Endometrial microvascular endothelial cells (primary cell): ENCODE results near the gene MCHR1. TPM values are rescaled to one million over a fixed set of nuclear protein-coding genes. Genes with fewer than 3 reads are reported as not detected.
"Not testable (repeated sequence)": the region's sequence is repeated elsewhere in the genome, so short reads cannot be mapped to it uniquely, and the experiment has no call there.

Experiments
- in situ Hi-C: cut with HindIII; loops from 2 replicates; pipeline ENCODE4 v1.10.0; 2017; ENCODE audit warnings: low sequenced_read_pairs, low pct_unique_long_range_greater_than_20kb; ENCODE audit errors: inconsistent ontology term
- total RNA-seq: library from RNA; depleted of rRNA; stranded (reverse); fragments of >200 nt; gene quantifications from one replicate; pipeline ENCODE4 v1.2.3, GENCODE V29; 2015; ENCODE audit errors: inconsistent ontology term

The MCHR1 gene
- total RNA-seq, 1 donor from 2014 or later: not detected

DNA sequence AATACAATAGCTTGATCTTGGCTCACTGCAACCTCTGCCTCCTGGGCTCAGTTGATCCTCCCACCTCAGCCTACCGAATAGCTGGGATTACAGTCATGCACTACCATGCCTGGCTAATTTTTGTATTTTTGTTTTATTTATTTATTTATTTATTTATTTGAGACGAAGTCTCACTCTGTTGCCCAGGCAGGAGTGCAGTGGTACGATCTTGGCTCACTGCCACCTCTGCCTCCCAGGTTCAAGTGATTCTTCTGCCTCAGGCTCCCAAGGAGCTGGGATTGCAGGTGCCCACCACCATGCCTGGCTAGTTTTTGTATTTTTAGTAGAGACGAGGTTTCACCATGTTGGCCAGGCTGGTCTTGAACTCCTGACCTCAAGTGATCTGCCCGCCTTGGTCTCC is 38.4 kb downstream of the MCHR1 start:
- in situ Hi-C loops: not testable (repeated sequence)

DNA sequence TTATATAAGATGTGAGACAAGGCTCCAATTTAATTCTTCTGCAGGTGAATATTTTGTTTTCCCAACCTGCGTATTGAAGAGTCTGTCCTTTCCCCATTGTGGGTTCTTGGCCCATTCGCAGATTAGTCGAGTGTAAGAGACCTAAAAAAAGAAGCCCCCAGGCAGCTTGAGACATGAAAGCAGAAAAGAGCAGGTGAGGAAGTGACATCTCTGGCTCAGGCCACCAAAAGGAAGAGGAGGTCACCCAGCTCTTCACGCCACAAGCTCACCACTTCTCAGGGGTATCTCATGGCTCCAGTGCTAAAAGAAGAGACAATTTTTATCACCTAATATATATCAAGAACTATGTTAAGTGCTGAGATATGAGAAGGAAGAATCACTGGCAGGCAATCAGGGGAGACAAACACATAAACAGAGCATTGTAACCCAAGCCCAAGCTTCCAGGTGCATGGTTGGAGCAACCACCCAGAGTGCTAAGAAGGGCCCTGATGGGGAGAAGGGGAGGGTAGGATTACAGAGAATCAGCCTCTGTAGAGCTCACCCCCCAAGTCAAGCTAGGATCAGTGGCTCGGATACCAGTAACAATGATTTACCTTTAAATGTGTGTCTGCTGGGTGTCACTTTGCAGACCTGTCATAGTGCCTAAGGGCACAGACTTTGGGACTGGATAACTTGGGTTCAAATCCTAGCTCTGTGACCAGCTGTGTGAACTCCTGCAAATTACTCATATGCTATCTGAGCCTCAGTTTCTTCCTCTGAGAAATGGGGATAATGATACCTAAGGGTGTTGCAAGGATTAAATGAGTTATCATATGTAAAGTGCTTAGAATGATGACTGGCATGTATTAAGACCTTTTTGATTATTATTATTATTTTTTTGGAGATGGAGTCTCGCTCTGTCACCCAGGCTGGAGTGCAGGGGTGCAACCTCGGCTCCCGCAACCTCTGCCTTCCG is 39.2 kb downstream of the MCHR1 start:
- in situ Hi-C loops: no loop called here

DNA sequence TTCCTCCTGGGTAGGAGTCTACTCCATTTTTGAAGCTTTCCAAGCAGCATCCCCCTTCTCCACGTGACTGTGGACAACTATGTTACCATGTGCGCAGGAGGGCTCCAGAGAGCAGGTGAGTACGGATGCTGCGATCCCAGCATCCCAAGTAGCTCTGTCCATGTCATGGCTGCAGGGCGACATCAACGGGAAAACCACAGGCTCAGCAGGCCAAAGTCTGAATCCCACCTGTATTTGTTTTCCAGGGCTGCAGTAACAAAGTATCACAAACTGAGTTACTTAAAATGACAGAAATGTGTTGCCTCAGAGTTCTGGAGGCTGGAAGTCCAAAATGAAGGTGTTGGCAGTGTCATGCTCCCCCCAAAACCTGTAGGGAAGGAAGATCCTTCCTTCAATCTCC is 40.3 kb downstream of the MCHR1 start:
- in situ Hi-C loops: no loop called here

GRCh38 chr22:40720156-40720537 is 40.9 kb downstream of the MCHR1 start:
- in situ Hi-C loops: not testable (repeated sequence)

DNA sequence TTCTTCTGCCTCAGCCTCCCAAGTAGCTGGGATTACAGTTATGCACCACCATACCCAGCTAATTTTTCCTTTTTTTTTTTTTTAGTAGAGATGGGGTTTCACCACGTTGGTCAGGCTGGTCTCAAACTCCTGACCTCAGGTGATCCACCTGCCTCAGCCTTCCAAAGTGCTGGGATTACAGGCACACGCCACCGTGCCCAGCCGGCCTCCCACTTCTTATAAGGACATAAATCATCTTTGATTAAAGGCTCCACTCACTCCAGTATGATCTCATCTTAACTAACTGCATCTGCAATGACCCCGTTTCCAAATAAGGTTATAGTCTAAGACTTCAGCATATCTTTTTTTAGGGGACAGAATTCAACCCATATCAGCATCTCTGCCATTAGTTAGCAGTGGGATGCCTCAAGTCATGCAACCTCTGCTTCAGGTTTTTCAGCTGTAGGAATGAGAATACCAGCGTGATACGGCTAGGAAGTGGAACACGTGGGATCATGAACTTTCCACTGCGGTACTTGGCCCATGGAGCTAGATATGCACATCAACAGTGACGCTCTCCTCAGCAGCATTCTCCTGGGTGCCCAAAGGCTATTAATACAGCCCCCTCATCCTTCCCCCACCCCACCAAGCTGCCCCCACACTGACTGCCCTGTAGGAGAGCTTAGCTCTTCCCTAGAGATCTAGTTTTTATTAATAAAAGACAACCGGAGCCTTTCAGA is 41.4 kb downstream of the MCHR1 start:
- in situ Hi-C loops: no loop called here

GRCh38 chr22:40721266-40721665 is 42.0 kb downstream of the MCHR1 start:
- in situ Hi-C loops: no loop called here

GRCh38 chr22:40723396-40723933 is 44.2 kb downstream of the MCHR1 start:
- in situ Hi-C loops: no loop called here

DNA sequence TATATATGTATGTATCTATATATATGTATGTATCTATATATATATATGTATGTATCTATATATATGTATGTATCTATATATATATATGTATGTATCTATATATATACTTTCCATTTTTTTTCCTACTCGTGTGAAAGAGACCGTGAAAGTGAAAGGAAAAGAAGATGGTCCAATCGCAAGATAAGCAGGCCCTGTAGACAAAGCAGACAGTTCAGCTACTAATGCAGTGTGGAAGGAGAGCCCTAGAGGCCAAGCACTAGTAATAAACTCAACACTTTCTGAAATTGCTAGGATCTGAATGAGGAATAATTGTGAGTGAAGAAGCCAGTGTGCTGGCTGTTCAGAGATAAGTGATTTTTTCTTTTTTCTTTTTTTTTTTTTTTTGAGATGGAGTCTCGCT is 47.2 kb downstream of the MCHR1 start:
- in situ Hi-C loops: no loop called here

DNA sequence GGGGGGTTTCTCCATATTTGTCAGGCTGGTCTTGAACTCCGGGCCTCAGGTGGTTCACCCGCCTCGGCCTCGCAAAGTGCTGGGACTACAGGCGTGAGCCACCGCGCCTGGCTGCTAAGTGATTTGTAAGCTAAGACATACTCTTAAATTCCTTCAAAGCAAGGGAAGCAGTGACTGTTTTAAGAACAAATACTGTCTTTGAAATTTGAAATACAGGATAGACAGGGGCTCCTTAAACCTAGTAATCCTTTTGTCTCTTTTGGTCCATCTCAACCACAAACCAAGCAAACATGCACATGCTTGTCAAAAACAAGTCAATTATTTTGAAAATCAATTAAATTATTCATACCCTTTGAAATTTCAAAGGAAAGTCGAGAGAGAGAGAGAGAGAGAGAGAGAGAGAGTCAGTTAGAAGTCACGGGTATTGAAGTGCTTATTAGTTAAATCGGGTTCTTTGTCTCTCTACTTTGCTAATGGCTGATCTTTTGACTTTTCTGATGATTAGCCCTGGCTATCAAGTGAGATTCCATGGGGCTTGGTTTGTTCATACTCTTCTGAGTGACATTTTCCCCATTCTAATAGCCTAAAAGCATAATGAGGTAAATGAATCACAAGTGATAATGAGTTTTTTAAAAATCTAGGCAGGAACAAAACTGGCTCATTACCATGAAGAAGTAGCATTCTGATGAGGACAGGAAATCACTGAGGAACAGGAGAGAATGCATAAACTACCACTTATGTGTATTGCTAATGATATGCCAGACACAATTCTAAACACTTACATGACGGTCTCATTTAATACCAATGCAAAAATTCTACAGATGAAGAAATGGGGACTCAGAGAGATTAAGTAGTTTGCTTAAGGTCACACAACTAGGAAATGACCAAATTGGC is 48.0 kb downstream of the MCHR1 start:
- in situ Hi-C loops: no loop called here

GRCh38 chr22:40727964-40728615 is 48.8 kb downstream of the MCHR1 start:
- in situ Hi-C loops: no loop called here

- in situ Hi-C loops: no loop called here
These were observed 49.5 kb downstream of the MCHR1 start for GRCh38 chr22:40728731-40729189.

DNA sequence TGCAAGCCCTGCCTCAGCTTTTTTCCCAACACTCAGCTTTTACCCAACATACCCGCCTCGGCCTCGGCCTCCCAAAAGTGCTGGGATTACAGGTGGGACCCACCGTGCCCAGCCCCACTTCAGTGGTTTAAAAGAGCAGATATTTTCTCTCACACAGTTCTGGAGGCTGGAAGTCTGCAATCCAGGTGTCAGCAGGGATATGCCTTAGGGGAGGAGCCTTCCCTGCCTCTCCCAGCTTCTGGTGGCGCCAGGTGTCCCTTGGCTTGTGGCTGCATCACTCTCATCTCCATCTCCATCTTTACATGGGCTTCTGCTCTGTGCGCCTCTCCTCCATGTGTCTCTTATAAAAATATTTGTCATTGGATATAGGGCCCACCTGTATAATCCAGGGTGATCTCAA is 50.0 kb downstream of the MCHR1 start:
- in situ Hi-C loops: no loop called here

Other genes starting within 250 kb of the MCHR1 start
- 14.3 TPM for gene MRTFA, start 42.8 kb upstream of the MCHR1 start, total RNA-seq
- gene SLC25A17, start 139.9 kb downstream of the MCHR1 start, total RNA-seq: 31.0 TPM
- 88.5 TPM for gene ST13, start 177.2 kb downstream of the MCHR1 start, total RNA-seq
- 7.9 TPM for gene XPNPEP3, start 177.7 kb downstream of the MCHR1 start, total RNA-seq
- gene DNAJB7, start 182.6 kb downstream of the MCHR1 start, total RNA-seq: not detected